GM12865 (cell line): Measurements from ENCODE around the gene DUSP5.

Experiments used
- DNase-seq: peaks from one replicate; pipeline ENCODE4 v3.0.0; 2010; ENCODE audit warnings: low read depth
- H3K4me3 ChIP-seq: 2 replicates; pipeline ENCODE4 v1.5.1; 2011; ENCODE audit warnings: mild to moderate bottlenecking, low read depth, low read length, control low read depth
- TF ChIP-seq, protein P1 (sequence below): IDR thresholded peaks from 2 replicates; pipeline ENCODE4 v1.5.1; 2011; ENCODE audit warnings: low read length, control low read depth, low read depth, inconsistent platforms; ENCODE audit not compliant: insufficient read depth; ENCODE audit errors: missing control alignments

Gene DUSP5

DNA sequence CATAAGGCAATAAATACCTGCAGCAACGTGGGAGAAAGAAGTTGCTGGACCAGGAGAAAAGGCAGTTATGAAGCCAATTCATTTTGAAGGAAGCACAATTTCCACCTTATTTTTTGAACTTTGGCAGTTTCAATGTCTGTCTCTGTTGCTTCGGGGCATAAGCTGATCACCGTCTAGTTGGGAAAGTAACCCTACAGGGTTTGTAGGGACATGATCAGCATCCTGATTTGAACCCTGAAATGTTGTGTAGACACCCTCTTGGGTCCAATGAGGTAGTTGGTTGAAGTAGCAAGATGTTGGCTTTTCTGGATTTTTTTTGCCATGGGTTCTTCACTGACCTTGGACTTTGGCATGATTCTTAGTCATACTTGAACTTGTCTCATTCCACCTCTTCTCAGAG, 13.0 kb downstream of the DUSP5 start:
- TF ChIP-seq, protein P1, sequence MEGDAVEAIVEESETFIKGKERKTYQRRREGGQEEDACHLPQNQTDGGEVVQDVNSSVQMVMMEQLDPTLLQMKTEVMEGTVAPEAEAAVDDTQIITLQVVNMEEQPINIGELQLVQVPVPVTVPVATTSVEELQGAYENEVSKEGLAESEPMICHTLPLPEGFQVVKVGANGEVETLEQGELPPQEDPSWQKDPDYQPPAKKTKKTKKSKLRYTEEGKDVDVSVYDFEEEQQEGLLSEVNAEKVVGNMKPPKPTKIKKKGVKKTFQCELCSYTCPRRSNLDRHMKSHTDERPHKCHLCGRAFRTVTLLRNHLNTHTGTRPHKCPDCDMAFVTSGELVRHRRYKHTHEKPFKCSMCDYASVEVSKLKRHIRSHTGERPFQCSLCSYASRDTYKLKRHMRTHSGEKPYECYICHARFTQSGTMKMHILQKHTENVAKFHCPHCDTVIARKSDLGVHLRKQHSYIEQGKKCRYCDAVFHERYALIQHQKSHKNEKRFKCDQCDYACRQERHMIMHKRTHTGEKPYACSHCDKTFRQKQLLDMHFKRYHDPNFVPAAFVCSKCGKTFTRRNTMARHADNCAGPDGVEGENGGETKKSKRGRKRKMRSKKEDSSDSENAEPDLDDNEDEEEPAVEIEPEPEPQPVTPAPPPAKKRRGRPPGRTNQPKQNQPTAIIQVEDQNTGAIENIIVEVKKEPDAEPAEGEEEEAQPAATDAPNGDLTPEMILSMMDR = no peak
- no peak for DNase-seq
- H3K4me3 ChIP-seq = no peak overlapping the region

DNA sequence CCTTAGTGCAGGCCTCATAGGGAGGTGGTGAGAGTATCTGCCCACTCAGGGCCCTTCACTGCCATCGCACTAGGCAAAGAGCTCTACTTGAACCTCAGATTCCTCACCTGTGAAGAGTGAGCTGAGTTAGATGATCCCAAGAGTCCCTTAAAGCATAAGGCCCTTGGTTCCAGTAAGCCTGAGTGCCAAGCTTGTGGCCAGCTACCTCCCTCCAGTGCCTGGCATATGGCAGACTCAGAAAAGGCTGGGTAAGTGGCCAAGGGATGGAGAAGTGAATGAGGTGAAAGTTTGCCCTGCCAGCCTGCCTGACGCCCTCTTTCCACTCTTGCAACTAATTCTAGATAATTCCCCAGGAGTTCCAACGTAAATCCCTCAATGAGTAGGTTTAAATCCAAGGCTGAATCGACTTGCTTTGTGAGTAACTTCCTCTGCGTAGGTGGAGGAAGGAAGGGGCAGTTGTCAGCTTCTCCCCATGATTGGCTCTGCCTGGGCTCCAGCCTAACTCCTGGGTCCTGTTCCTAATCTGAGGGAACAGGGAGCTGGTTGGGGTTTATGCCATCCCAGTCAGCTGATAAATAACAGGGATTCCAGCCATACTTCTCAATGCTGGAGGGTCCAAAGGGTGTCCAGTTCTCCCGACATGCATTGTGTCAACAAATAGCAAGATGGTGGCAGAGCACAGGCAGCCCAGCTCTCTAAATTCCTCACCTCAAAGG, 14.2 kb downstream of the DUSP5 start:
- TF ChIP-seq, protein P1 = no peak
- H3K4me3 ChIP-seq = no peak overlapping the region
- no peak for DNase-seq

DNA sequence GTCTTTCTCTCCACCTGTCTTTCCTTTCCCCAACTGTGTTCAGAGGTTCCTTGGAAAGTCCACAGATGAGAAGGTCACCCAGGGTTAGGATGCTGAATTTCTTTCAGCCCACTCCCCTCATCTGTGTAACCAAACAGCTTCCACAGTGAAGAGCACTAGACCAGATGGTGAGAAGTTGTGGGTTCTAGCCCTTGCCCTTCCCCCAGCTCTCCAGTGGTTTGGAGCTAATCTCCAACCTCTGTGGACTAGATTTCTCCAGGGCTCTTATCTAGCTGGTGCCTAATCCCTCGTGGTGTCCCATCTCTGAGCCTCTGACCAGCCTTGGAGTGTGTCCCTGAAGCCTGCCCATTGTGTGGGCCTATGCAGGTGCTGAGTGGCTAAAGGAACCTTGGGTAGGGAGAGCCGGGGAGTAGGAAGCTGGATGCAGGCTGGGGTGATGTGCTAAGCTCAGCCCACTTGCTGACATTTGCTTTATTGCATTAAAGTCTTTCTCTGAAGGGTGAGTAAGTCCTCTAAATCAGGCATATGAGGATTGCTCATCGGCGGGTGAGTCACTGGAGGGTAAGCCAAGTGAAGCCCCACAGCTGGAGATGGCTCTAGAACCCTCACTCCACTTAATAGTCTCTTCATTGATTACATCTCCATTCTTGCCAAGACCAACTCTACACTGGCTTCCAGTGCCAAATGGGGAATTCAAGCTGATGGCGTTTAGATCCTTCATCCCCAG, 14.9 kb downstream of the DUSP5 start:
- H3K4me3 ChIP-seq = no peak overlapping the region
- TF ChIP-seq, protein P1 = no peak
- DNase-seq = no peak

DNA sequence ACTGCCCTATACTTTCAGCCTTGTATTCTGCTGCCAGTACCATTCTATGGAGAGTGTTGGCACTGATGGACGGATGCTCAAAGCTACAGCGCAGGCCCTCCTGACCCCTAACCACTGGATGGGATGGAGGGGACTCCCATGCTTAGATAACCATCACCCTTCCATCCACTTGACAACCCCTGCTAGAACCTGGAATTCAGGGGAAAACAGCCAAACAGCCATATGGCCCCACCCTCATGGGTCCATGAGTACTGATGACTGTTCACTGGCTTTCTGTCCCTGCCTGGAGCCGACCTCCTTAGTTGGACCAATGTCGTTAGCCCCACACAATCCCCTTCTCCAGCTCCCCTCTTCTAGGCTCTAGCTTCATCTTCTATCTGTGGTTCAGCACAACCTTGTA, 16.2 kb downstream of the DUSP5 start:
- TF ChIP-seq, protein P1 = no peak
- DNase-seq = no peak
- H3K4me3 ChIP-seq = no peak overlapping the region

DNA sequence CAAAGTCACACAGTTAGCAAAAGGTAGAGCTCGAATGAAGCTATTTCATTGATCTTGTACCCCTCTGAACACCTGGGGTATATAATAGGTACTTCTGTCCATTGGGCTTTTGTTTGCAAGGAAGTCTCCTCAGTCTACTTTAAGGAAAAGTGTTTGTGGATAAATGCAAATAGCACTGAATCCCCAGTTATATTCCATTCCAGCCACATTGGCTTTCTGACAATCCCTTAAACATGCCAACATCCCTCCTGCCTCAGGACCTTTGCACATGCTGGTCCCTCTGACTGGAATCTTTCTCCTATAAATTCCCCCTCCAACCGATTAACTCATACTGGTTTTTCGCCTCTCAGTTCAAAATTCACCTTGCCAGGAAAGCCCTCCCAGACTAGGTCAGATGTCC, 17.1 kb downstream of the DUSP5 start:
- no peak overlapping the region for H3K4me3 ChIP-seq
- no peak for DNase-seq
- TF ChIP-seq, protein P1 = no peak

DNA sequence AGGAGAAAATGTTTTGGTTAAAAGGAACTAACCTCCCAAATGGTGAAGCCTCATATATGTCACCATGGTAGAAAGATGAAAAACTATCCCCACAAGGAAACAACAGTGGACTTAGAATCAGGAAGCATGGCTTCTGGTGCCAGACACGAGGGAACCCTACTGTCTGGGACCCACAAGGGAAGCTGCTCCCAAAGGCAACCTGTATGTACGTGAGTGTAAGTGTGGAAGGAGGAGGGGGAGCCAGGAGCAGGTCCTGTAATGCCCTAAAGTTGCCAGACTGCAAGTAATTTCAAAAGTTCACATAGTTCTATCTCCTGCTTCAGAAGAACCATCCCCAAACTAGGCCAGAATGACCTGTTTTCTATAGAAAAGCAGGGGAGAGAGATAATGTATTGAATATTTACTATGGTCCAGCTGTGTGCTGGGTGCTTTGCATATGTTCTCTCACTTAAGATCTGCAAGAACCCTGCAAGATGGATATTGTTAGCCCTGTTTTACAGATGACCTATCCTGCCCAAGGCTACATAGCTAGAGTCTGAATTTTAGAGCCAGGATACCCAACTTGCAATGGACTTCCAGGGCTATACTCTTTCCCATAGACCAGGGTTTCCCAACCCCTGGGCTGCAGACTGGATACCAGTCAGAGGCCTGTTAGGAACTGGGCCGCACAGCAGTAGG, 19.2 kb downstream of the DUSP5 start:
- no peak overlapping the region for H3K4me3 ChIP-seq
- TF ChIP-seq, protein P1 = no peak
- DNase-seq = no peak
